ENCODE measurements around the gene TYRO3. TPM values are rescaled to one million over a fixed set of nuclear protein-coding genes. Genes with fewer than 3 reads are reported as not detected.

Gene TYRO3
- total and polyA plus RNA-seq, 2 experiments from 2014 or later: 17.2 to 26.3 TPM

DNA sequence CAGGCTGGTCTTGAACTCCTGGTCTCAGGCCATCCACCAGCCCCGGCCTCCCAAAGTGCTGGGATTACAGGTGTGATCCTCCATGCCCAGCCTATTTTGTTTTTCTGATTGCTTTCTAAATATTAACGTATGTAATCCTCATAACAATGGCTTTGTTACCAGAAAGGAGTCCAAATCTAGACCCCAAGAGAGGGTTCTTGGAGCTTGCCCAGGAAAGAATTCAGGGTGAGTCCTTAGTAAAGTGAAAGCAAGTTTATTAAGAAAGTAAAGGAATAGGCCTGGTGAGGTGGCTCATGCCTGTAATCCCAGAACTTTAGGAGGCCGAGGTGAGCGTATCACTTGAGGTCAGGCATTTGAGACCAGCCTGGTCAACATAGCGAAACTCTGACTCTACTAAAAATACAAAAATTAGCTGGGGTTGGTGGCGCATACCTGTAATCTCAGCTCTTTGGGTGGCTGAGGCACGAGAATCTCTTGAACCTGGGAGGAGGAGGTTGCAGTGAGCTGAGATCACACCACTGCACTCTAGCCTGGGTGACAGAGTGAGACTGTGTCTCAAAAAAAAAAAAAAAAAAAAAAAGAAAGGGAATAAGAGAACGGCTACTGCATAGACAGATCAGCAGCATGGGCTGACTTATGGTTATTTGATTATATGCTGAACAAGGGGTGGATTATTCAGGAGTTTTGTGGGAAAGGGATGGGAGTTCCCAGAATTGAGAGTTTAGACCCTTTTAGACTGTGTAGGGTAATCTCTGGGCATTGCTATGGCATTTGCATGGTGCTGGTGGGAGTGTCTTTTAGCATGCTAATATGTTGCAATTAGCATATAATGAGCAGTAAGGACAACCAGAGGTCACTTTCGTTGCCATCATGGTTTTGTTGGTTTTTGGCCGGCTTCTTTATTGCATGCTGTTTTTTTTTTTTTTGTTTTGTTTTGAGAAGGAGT, 36.1 kb downstream of the TYRO3 start:
- TF ChIP-seq, protein P1, sequence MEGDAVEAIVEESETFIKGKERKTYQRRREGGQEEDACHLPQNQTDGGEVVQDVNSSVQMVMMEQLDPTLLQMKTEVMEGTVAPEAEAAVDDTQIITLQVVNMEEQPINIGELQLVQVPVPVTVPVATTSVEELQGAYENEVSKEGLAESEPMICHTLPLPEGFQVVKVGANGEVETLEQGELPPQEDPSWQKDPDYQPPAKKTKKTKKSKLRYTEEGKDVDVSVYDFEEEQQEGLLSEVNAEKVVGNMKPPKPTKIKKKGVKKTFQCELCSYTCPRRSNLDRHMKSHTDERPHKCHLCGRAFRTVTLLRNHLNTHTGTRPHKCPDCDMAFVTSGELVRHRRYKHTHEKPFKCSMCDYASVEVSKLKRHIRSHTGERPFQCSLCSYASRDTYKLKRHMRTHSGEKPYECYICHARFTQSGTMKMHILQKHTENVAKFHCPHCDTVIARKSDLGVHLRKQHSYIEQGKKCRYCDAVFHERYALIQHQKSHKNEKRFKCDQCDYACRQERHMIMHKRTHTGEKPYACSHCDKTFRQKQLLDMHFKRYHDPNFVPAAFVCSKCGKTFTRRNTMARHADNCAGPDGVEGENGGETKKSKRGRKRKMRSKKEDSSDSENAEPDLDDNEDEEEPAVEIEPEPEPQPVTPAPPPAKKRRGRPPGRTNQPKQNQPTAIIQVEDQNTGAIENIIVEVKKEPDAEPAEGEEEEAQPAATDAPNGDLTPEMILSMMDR (IDR thresholded peaks at IDR 0.05; ENCODE audit: low read depth, low read length): no peak
- DNase-seq (ENCODE audit: low read depth in 1 of 2, low spot score in 1 of 2): no peak

DNA sequence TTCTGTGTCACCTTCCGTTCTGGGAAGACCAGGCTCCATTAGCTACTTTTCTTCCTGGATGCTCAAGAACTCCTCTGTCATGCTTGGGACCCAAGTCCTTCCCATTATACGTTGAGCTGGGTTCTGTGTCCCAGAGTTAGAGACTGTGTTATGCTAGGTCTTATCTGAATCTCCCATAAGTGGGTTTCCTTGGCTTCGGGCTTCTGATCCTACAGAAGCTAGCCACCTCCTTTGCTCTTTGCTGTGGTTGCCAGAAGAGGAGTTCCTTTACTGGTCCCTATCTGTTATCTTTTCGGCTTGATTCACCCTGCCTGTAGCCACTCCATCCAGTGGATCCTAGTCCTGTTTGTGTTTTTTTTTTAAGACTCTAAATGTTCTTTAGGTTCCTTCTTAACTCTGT, 38.0 kb downstream of the TYRO3 start:
- H3K4me3 ChIP-seq: no peak overlapping the region

More for the DNA sequence above, 36.1 kb downstream of the TYRO3 start:
- no peaks in the 10 kb centered on the region for H3K9me3 ChIP-seq (ENCODE audit: low read depth)
- no peaks in the 10 kb centered on the region for H3K4me1 ChIP-seq (ENCODE audit: low read depth)
- H3K27me3 ChIP-seq: peaks cover 6% of the 10 kb centered on the region
- no peaks in the 10 kb centered on the region for H3K36me3 ChIP-seq
- H3K27ac ChIP-seq: no peak overlapping the region
- H3K4me3 ChIP-seq: no peak overlapping the region

DNA sequence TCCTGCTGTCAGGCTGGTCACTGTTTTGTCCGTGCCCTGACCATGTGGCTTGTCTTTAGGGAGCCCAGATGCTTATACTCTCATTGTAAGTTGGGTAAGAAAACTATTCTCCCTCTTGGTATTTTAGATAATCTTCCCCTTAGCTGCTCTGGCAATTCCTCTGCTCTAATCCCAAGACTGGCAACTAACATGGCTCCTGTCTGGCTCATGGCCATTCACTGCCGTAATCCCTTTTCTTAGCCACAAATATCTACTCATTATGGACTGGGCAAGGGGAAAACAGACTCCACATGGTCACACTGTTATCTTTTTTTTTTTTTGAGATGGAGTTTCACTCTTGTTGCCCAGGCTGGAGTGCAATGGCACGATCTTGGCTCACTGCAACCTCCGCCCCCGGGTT, 38.8 kb downstream of the TYRO3 start:
- H3K36me3 ChIP-seq: no peaks in the 10 kb centered on the region
- no peak overlapping the region for H3K4me3 ChIP-seq
- no peak overlapping the region for H3K27ac ChIP-seq
- TF ChIP-seq, protein P1 (IDR thresholded peaks at IDR 0.05; ENCODE audit: low read depth, low read length): no peak
- no peaks in the 10 kb centered on the region for H3K4me1 ChIP-seq (ENCODE audit: low read depth)
- no peaks in the 10 kb centered on the region for H3K27me3 ChIP-seq
- H3K9me3 ChIP-seq (ENCODE audit: low read depth): no peaks in the 10 kb centered on the region
- no peak for DNase-seq (ENCODE audit: low read depth in 1 of 2, low spot score in 1 of 2)

More for the DNA sequence above, 38.0 kb downstream of the TYRO3 start:
- Histone ChIP-seq H3K36me3 (no peaks in the 10 kb centered on the region), H3K27ac (no peak overlapping the region), H3K4me1 (ENCODE audit: low read depth) (no peaks in the 10 kb centered on the region), H3K9me3 (ENCODE audit: low read depth) (no peaks in the 10 kb centered on the region), H3K27me3 (no peaks in the 10 kb centered on the region)
- no peak for DNase-seq (ENCODE audit: low read depth in 1 of 2, low spot score in 1 of 2)
- TF ChIP-seq, protein P1 (IDR thresholded peaks at IDR 0.05; ENCODE audit: low read depth, low read length): no peak

DNA sequence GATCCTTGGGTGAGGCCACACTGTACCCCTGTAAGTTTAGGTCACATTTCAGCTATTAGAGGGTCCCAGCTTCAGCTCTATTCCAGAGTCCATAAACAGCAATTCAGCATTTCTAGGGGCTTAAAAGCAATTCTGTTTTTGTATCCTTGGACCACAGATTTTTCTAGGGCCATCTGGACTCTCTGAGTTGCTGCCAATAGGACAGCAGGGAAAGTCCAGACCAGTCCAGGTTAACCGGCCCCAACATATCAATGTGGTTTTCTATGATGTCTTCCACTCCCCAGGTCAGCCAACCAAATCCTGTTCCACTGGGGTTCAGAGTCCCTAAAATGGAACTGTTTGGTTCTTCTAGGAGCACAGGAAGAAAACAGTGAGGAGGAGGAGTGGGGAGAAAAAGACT, 40.0 kb downstream of the TYRO3 start:
- Histone ChIP-seq H3K27ac (no peak overlapping the region), H3K4me3 (no peak overlapping the region), H3K4me1 (ENCODE audit: low read depth) (no peaks in the 10 kb centered on the region), H3K36me3 (no peaks in the 10 kb centered on the region), H3K9me3 (ENCODE audit: low read depth) (no peaks in the 10 kb centered on the region), H3K27me3 (no peaks in the 10 kb centered on the region)
- no peak for DNase-seq (ENCODE audit: low read depth in 1 of 2, low spot score in 1 of 2)
- TF ChIP-seq, protein P1 (IDR thresholded peaks at IDR 0.05; ENCODE audit: low read depth, low read length): no peak

DNA sequence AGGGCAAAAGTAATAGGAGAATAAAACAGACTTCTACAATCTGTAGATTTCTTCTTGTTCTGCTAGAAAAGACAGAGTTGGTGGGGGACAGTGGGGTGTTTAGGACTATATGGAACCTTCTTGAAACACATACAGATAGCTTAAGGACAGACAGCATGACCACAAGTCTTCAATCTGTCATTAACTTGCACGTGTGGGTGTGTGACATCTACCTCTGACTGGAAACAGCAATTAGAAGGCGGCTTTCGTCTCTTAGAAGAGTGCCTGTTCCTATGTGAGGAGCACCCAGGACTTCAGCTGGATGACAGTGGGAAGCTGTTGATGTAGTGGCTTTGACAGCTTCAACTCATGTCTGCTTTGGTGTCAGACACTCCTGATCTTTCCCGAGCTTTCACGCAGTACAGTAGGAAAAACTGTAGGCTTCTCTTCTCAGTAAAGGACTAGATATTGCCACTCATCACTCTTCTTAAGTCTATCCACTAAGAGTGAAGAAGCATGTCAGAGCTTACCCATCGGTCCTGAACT, 44.5 kb downstream of the TYRO3 start:
- Histone ChIP-seq H3K4me1 (ENCODE audit: low read depth) (no peaks in the 10 kb centered on the region), H3K27ac (no peak overlapping the region), H3K36me3 (no peaks in the 10 kb centered on the region), H3K4me3 (no peak overlapping the region), H3K9me3 (ENCODE audit: low read depth) (no peaks in the 10 kb centered on the region), H3K27me3 (no peaks in the 10 kb centered on the region)
- DNase-seq (ENCODE audit: low read depth in 1 of 2, low spot score in 1 of 2): no peak
- TF ChIP-seq, protein P1 (IDR thresholded peaks at IDR 0.05; ENCODE audit: low read depth, low read length): no peak

All from cardiac muscle cell (in vitro differentiated cells and primary cell).